ENCODE measurements around the gene CBLL2. TPM values are rescaled to one million over a fixed set of nuclear protein-coding genes. Genes with fewer than 3 reads are reported as not detected.

Gene CBLL2
- total and polyA plus RNA-seq, 4 donors = not detected

GRCh38 chrX:22323541-22323940 is 50.8 kb downstream of the CBLL2 start:
- 80% methylated on average over 3 of the region's 5 CpGs for WGBS (ENCODE audit: insufficient coverage)
- no peak overlapping the region for H3K27ac ChIP-seq (ENCODE audit: low read depth, low read length)
- no peaks in the 10 kb centered on the region for H3K4me1 ChIP-seq (ENCODE audit: control insufficient read depth, insufficient read depth, low read length)
- H3K9me3 ChIP-seq (ENCODE audit: control insufficient read depth, insufficient read depth, low read length) = no peaks in the 10 kb centered on the region
- no peak for DNase-seq (ENCODE audit: low read depth in 4 of 6, low spot score in 6 of 6)
- H3K36me3 ChIP-seq (ENCODE audit: control insufficient read depth, insufficient read depth, low read length) = no peaks in the 10 kb centered on the region
- H3K4me3 ChIP-seq (ENCODE audit: low read depth, low read length) = no peak overlapping the region
- H3K27me3 ChIP-seq (ENCODE audit: control insufficient read depth, insufficient read depth, low read length) = peaks cover 2% of the 10 kb centered on the region

Other genes starting within 250 kb of the CBLL2 start
- gene PHEX, start 240.6 kb upstream of the CBLL2 start, total RNA-seq = 1 to 10 TPM in 1 of 2 donors, under 1 TPM in 1; 0.55 to 1.2 TPM
- gene PHEX, start 240.6 kb upstream of the CBLL2 start, polyA plus RNA-seq (ENCODE audit: insufficient read length in 2 of 2) = under 1 TPM; 0.62 to 0.92 TPM